ENCODE measurements around the gene THOC5.
"Not testable (repeated sequence)": the region's sequence is repeated elsewhere in the genome, so short reads cannot be mapped to it uniquely, and the experiment has no call there.

The THOC5 gene

DNA sequence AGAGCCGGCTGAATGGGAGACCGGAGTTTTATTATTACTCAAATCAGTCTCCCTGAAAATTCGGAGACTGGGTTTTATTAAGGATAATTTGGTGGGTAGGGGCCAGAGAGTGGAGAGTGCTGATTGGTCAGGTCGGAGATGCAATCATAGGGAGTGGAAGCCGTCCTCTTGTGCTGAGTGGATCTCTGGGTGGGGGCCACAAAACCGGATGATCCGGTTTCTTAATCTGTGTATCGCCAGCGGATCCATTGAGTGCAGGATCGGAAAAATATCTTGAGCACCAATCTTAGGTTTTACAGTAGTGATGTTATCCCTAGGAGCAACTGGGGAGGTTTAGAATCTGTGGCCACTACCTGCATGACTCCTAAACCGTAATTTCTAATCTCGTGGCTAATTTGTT is 28.2 kb upstream of the THOC5 start:
- no peak overlapping the region for H3K4me3 ChIP-seq (ENCODE audit: insufficient read depth, low read depth, low read length, poor library complexity, severe bottlenecking)
- H3K36me3 ChIP-seq (ENCODE audit: control insufficient read depth, insufficient read depth, low read length): no peaks in the 10 kb centered on the region
- H3K4me1 ChIP-seq (ENCODE audit: control insufficient read depth, insufficient read depth, low read length, poor library complexity, severe bottlenecking): peaks cover 7% of the 10 kb centered on the region
- H3K9me3 ChIP-seq (ENCODE audit: control insufficient read depth, low read length): no peaks in the 10 kb centered on the region
- no peak for DNase-seq
- no peak overlapping the region for H3K27ac ChIP-seq (ENCODE audit: insufficient read depth, low read length, poor library complexity, severe bottlenecking)
- no peaks in the 10 kb centered on the region for H3K27me3 ChIP-seq (replicated peaks; ENCODE audit: control insufficient read depth, insufficient read depth, low read length, poor library complexity, severe bottlenecking)

DNA sequence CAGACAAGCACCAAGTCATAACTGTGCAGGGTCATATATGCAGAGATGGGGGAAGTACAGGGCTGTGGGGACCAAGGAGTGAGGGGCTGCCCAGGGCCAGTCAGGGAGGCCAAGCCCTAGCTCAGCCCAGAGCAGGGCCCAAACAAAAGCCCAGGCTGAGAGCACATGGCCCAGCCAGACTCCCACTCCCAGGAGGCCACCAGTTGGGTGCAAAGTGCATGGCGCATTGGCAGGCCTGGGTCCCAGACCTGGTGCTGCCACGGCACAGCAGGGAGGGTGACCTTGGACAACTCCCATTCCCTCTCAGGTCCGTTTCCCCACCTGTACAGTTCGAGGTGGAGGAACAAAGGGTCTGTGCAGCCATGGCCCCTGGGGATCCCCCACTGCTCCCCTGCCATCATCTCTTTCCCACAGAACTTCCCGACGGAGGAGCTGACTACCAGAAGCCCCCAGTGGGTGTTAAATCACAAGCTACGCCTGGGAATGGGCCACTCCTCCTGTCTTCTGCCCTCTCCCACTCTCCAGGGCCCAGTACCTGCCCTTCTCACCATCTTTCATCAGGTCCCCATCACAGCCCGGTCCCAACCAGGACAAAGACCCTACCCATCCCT is 26.7 kb upstream of the THOC5 start:
- Histone ChIP-seq H3K9me3 (ENCODE audit: control insufficient read depth, low read length) (no peaks in the 10 kb centered on the region), H3K36me3 (ENCODE audit: control insufficient read depth, insufficient read depth, low read length) (no peaks in the 10 kb centered on the region), H3K4me3 (ENCODE audit: insufficient read depth, low read depth, low read length, poor library complexity, severe bottlenecking) (peak overlapping the region; percentile 79), H3K4me1 (ENCODE audit: control insufficient read depth, insufficient read depth, low read length, poor library complexity, severe bottlenecking) (peaks cover 7% of the 10 kb centered on the region), H3K27me3 (replicated peaks; ENCODE audit: control insufficient read depth, insufficient read depth, low read length, poor library complexity, severe bottlenecking) (no peaks in the 10 kb centered on the region), H3K27ac (ENCODE audit: insufficient read depth, low read length, poor library complexity, severe bottlenecking) (peak overlapping the region; percentile 61)
- DNase-seq: no peak

DNA sequence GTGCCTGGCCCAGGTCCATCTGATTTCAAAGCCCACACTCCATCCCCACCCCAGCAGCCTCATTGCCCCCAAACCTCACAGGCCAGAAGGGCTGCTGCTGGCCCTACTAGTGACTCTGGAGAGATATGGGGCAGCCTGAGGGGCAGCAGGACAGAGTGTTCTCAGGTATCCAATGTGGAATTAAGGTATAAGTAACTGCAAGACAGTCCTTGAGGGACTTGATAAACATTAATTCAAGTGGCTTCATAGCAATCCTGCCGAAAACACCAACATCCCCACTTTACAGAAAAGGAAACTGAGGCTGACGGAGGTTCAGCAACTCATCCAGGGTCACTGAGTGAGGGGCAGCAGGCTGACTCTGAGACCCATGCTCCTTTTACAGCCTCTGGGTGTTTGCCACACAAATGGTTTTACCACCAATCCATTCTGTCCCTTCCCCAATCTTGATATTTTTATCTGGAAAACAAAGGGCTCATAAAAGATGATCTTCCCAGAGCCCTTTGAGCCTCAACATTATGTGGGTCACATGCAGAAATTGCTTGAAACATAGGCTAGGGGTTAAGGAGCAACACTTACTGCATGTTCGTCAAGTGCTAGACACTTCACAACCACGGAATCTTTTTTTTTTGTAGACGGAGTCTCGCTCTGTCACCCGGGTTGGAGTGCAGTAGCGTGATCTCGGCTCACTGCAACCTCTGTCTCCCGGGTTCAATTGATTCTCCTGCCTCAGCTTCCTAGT is 25.1 kb upstream of the THOC5 start:
- Histone ChIP-seq H3K4me1 (ENCODE audit: control insufficient read depth, insufficient read depth, low read length, poor library complexity, severe bottlenecking) (peaks cover 7% of the 10 kb centered on the region), H3K36me3 (ENCODE audit: control insufficient read depth, insufficient read depth, low read length) (no peaks in the 10 kb centered on the region), H3K4me3 (ENCODE audit: insufficient read depth, low read depth, low read length, poor library complexity, severe bottlenecking) (no peak overlapping the region), H3K9me3 (ENCODE audit: control insufficient read depth, low read length) (no peaks in the 10 kb centered on the region), H3K27me3 (replicated peaks; ENCODE audit: control insufficient read depth, insufficient read depth, low read length, poor library complexity, severe bottlenecking) (no peaks in the 10 kb centered on the region), H3K27ac (ENCODE audit: insufficient read depth, low read length, poor library complexity, severe bottlenecking) (no peak overlapping the region)
- no peak for DNase-seq

- Histone ChIP-seq H3K4me1 (ENCODE audit: control insufficient read depth, insufficient read depth, low read length, poor library complexity, severe bottlenecking) (no peaks in the 10 kb centered on the region), H3K4me3 (ENCODE audit: insufficient read depth, low read depth, low read length, poor library complexity, severe bottlenecking) (no peak overlapping the region), H3K27ac (ENCODE audit: insufficient read depth, low read length, poor library complexity, severe bottlenecking) (no peak overlapping the region), H3K27me3 (replicated peaks; ENCODE audit: control insufficient read depth, insufficient read depth, low read length, poor library complexity, severe bottlenecking) (no peaks in the 10 kb centered on the region), H3K36me3 (ENCODE audit: control insufficient read depth, insufficient read depth, low read length) (no peaks in the 10 kb centered on the region), H3K9me3 (ENCODE audit: control insufficient read depth, low read length) (no peaks in the 10 kb centered on the region)
- DNase-seq: no peak
These were observed 21.3 kb upstream of the THOC5 start for GRCh38 chr22:29574762-29575450.

GRCh38 chr22:29570912-29571549 is 17.5 kb upstream of the THOC5 start:
- no peak overlapping the region for H3K27ac ChIP-seq (ENCODE audit: insufficient read depth, low read length, poor library complexity, severe bottlenecking)
- peaks cover 15% of the 10 kb centered on the region for H3K36me3 ChIP-seq (ENCODE audit: control insufficient read depth, insufficient read depth, low read length)
- H3K9me3 ChIP-seq (ENCODE audit: control insufficient read depth, low read length): no peaks in the 10 kb centered on the region
- no peaks in the 10 kb centered on the region for H3K4me1 ChIP-seq (ENCODE audit: control insufficient read depth, insufficient read depth, low read length, poor library complexity, severe bottlenecking)
- no peaks in the 10 kb centered on the region for H3K27me3 ChIP-seq (replicated peaks; ENCODE audit: control insufficient read depth, insufficient read depth, low read length, poor library complexity, severe bottlenecking)
- H3K4me3 ChIP-seq (ENCODE audit: insufficient read depth, low read depth, low read length, poor library complexity, severe bottlenecking): no peak overlapping the region
- no peak for DNase-seq

DNA sequence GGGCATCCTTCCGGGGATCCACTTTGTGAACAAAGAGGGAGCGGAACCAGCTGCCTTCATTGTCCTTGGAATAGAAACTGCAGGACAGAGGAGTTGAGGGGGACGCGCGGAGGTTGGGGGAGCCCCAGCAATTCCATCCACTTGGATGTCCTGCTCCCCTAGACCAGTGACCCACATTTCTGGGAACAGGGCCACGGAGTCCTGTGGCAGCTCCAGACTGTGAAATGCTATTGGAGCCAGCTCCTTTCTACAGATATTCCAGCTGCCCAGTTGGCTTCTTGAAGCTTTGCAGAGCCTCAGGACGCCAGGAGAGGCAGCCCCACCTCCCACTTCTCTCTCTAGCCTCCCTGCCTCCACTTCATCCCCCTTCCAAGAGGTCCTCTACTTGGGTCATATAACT is 16.9 kb upstream of the THOC5 start:
- Histone ChIP-seq H3K9me3 (ENCODE audit: control insufficient read depth, low read length) (no peaks in the 10 kb centered on the region), H3K36me3 (ENCODE audit: control insufficient read depth, insufficient read depth, low read length) (peaks cover 15% of the 10 kb centered on the region), H3K4me3 (ENCODE audit: insufficient read depth, low read depth, low read length, poor library complexity, severe bottlenecking) (no peak overlapping the region), H3K27ac (ENCODE audit: insufficient read depth, low read length, poor library complexity, severe bottlenecking) (no peak overlapping the region), H3K27me3 (replicated peaks; ENCODE audit: control insufficient read depth, insufficient read depth, low read length, poor library complexity, severe bottlenecking) (no peaks in the 10 kb centered on the region), H3K4me1 (ENCODE audit: control insufficient read depth, insufficient read depth, low read length, poor library complexity, severe bottlenecking) (no peaks in the 10 kb centered on the region)
- no peak for DNase-seq

DNA sequence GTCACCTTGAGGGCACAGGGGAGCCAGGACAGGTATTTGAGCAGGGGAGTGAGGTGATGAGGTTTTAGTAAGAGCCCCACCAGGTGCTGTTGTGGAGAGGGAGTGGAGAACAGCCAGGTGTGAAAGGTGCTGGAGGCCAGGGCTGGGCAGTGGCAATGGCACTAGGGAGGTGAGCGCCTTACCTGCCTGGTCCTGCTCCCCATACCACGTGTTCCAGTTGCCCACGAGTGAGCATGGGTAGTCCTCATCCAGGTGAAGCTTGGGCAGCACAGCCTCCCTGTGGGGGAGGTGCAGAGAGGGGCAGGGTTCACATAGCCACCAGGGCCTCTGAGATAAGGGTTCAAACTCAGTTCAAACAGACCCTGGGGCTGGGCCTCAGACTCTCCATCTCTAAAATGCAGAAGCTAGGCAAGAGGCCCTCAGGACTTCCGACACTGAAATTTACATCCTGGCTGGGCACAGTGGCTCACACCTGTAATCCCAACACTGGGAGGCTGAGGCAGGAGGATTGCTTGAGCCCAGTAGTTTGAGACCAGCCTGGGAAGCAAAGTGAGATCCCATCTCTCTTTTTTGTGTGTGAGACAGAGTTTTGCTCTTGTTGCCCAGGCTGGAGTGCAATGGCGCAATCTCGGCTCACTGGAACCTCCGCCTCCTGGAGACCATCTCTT is 15.6 kb upstream of the THOC5 start:
- no peak overlapping the region for H3K27ac ChIP-seq (ENCODE audit: insufficient read depth, low read length, poor library complexity, severe bottlenecking)
- H3K4me3 ChIP-seq (ENCODE audit: insufficient read depth, low read depth, low read length, poor library complexity, severe bottlenecking): no peak overlapping the region
- H3K27me3 ChIP-seq (replicated peaks; ENCODE audit: control insufficient read depth, insufficient read depth, low read length, poor library complexity, severe bottlenecking): no peaks in the 10 kb centered on the region
- H3K4me1 ChIP-seq (ENCODE audit: control insufficient read depth, insufficient read depth, low read length, poor library complexity, severe bottlenecking): no peaks in the 10 kb centered on the region
- H3K9me3 ChIP-seq (ENCODE audit: control insufficient read depth, low read length): no peaks in the 10 kb centered on the region
- no peak for DNase-seq
- peaks cover 16% of the 10 kb centered on the region for H3K36me3 ChIP-seq (ENCODE audit: control insufficient read depth, insufficient read depth, low read length)

DNA sequence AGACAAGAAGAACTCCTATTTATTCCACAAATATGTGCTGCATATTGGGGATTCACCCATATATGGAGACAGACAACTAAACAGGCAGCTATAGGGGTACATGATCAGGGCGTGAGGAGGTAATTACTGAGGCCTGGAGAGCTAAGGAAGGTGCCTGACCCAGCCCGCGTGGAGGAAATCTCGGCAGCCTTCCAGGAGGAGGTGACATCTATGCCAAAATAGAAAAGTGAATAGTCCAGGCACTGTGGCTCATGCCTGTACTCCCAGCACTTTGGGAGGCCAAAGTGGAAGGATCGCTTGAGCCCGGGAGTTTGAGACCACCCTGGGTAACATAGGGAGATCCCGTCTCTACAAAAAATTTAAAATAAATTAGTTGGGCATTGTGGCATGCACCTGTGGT is 13.8 kb upstream of the THOC5 start:
- H3K27me3 ChIP-seq (replicated peaks; ENCODE audit: control insufficient read depth, insufficient read depth, low read length, poor library complexity, severe bottlenecking): no peaks in the 10 kb centered on the region
- no peaks in the 10 kb centered on the region for H3K9me3 ChIP-seq (ENCODE audit: control insufficient read depth, low read length)
- no peak overlapping the region for H3K27ac ChIP-seq (ENCODE audit: insufficient read depth, low read length, poor library complexity, severe bottlenecking)
- peaks cover 19% of the 10 kb centered on the region for H3K36me3 ChIP-seq (ENCODE audit: control insufficient read depth, insufficient read depth, low read length)
- DNase-seq: no peak
- H3K4me3 ChIP-seq (ENCODE audit: insufficient read depth, low read depth, low read length, poor library complexity, severe bottlenecking): no peak overlapping the region
- no peaks in the 10 kb centered on the region for H3K4me1 ChIP-seq (ENCODE audit: control insufficient read depth, insufficient read depth, low read length, poor library complexity, severe bottlenecking)

DNA sequence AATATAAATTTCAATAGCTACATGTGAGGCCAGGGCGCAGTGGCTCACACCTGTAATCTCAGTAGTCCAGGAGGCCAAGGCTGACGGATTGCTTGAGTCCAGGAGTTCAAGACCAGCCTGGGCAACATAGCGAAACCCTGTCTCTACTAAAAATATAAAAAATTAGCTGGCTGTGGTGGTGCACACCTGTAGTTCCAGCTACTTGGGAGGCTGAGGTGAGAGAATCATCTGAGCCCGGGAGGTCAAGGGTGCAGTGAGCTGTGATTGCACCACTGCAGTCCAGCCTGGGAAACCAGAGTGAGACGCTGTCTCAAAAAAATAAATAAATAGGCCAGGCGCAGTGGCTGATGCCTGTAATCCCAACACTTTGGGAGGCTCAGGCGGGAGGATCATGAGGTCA is 13.0 kb upstream of the THOC5 start:
- not testable (repeated sequence) for H3K4me1 ChIP-seq (ENCODE audit: control insufficient read depth, insufficient read depth, low read length, poor library complexity, severe bottlenecking); H3K27ac ChIP-seq (ENCODE audit: insufficient read depth, low read length, poor library complexity, severe bottlenecking); DNase-seq; H3K4me3 ChIP-seq (ENCODE audit: insufficient read depth, low read depth, low read length, poor library complexity, severe bottlenecking); H3K27me3 ChIP-seq (replicated peaks; ENCODE audit: control insufficient read depth, insufficient read depth, low read length, poor library complexity, severe bottlenecking); H3K9me3 ChIP-seq (ENCODE audit: control insufficient read depth, low read length)
- peaks cover 25% of the 10 kb centered on the region for H3K36me3 ChIP-seq (ENCODE audit: control insufficient read depth, insufficient read depth, low read length)

All from effector memory CD4-positive, alpha-beta T cell (primary cell).